Muscle layer of colon (tissue), 2 donors: Measurements from ENCODE around the gene C19orf47.

Source experiments
- H3K27ac ChIP-seq: one replicate; pipeline ENCODE4 v1.7.0; 2013; ENCODE audit warnings: low read depth, mild to moderate bottlenecking, low read length, moderate library complexity
- H3K27me3 ChIP-seq, 2 donors: one replicate each; pipeline ENCODE4 v1.7.0; 2013; ENCODE audit warnings: low read length in 2 of 2, mild to moderate bottlenecking in 2 of 2; ENCODE audit not compliant: insufficient read depth in 2 of 2, control insufficient read depth in 1 of 2
- H3K36me3 ChIP-seq: one replicate; pipeline ENCODE4 v1.7.0; 2013; ENCODE audit warnings: mild to moderate bottlenecking, low read length; ENCODE audit not compliant: insufficient read depth
- H3K4me1 ChIP-seq: one replicate; pipeline ENCODE4 v1.7.0; 2013; ENCODE audit warnings: mild to moderate bottlenecking, low read length; ENCODE audit not compliant: insufficient read depth
- H3K4me3 ChIP-seq, 2 donors: one replicate each; pipeline ENCODE4 v1.7.0; 2013; ENCODE audit warnings: low read length in 2 of 2, low read depth in 1 of 2, mild to moderate bottlenecking in 1 of 2, moderate library complexity in 1 of 2
- H3K9ac ChIP-seq: one replicate; pipeline ENCODE4 v1.7.0; 2013; ENCODE audit warnings: low read length
- H3K9me3 ChIP-seq: one replicate; pipeline ENCODE4 v1.7.0; 2013; ENCODE audit warnings: mild to moderate bottlenecking, low read length
- donor health status: abdominal sarcoma.
- donor health status: Adenocarcinoma of cecum.

C19orf47 gene

GRCh38 chr19:40274585-40275544 lies 73.3 kb downstream of the C19orf47 start:
- H3K9ac ChIP-seq, result no peak overlapping the region
- no peak overlapping the region for H3K4me3 ChIP-seq
- H3K36me3 ChIP-seq, result peaks cover 16% of the 10 kb centered on the region
- H3K27me3 ChIP-seq, result no peaks in the 10 kb centered on the region
- no peak overlapping the region for H3K27ac ChIP-seq
- no peaks in the 10 kb centered on the region for H3K9me3 ChIP-seq
- H3K4me1 ChIP-seq, result peaks cover 40% of the 10 kb centered on the region

- Histone ChIP-seq H3K9me3 (no peaks in the 10 kb centered on the region), H3K36me3 (peaks cover 16% of the 10 kb centered on the region), H3K27me3 (no peaks in the 10 kb centered on the region), H3K9ac (no peak overlapping the region), H3K4me1 (peaks cover 32% of the 10 kb centered on the region), H3K4me3 (no peak overlapping the region), H3K27ac (no peak overlapping the region)
Measured at GRCh38 chr19:40273469-40274360, 74.5 kb downstream of the C19orf47 start.

GRCh38 chr19:40272261-40272660 lies 75.9 kb downstream of the C19orf47 start:
- H3K4me3 ChIP-seq, result no peak overlapping the region
- H3K9me3 ChIP-seq, result no peaks in the 10 kb centered on the region
- no peak overlapping the region for H3K27ac ChIP-seq
- no peaks in the 10 kb centered on the region for H3K27me3 ChIP-seq
- H3K36me3 ChIP-seq, result peaks cover 16% of the 10 kb centered on the region
- no peak overlapping the region for H3K9ac ChIP-seq
- peaks cover 31% of the 10 kb centered on the region for H3K4me1 ChIP-seq

GRCh38 chr19:40271706-40272105 lies 76.5 kb downstream of the C19orf47 start:
- H3K4me1 ChIP-seq, result peaks cover 36% of the 10 kb centered on the region
- no peak overlapping the region for H3K9ac ChIP-seq
- no peaks in the 10 kb centered on the region for H3K9me3 ChIP-seq
- no peaks in the 10 kb centered on the region for H3K27me3 ChIP-seq
- H3K27ac ChIP-seq, result no peak overlapping the region
- H3K4me3 ChIP-seq, result no peak overlapping the region
- peaks cover 16% of the 10 kb centered on the region for H3K36me3 ChIP-seq

GRCh38 chr19:40270362-40271089 lies 77.7 kb downstream of the C19orf47 start:
- Histone ChIP-seq H3K27me3 (no peaks in the 10 kb centered on the region), H3K36me3 (peaks cover 16% of the 10 kb centered on the region), H3K9me3 (no peaks in the 10 kb centered on the region), H3K4me3 (no peak overlapping the region), H3K4me1 (peaks cover 44% of the 10 kb centered on the region), H3K9ac (no peak overlapping the region), H3K27ac (no peak overlapping the region)
